ENCODE data around the gene SERPINB7.

The SERPINB7 gene

DNA sequence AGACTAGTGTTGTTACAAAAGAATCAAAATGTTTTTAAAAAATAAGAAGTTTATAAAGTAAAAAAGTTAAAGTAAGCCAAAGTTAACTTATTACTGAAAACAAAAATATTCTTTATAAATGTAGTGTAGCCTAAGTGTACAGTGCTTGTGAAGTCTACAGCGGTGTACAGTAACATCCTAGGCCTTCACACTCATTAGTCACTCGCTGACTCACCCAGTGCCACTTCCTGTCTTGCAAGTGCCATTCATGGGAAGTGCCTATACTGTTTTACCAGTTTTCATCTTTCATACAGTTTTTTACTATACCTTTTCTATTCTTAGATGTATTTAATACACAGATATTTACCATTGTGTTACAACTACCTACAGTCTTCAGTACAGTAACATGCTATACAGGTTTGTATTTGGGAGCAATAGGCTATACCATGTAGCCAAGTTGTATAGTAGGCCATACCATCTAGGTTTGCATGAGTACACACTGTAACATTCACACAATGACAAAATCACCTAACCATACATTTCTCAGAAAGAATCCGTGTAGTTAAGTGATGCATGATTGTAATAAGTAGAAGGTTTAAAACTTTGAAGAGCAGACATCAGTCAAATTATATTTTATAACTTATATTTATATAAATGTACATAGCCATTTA lies 13.4 kb downstream of the SERPINB7 start:
- no peaks in the 10 kb centered on the region for H3K36me3 ChIP-seq (ENCODE audit: insufficient read depth, low read length)
- no peak overlapping the region for H3K4me3 ChIP-seq (ENCODE audit: low read length)
- H3K9ac ChIP-seq (ENCODE audit: low read depth, low read length), result no peak overlapping the region
- H3K27ac ChIP-seq (ENCODE audit: low read depth, low read length), result no peak overlapping the region
- no peaks in the 10 kb centered on the region for H3K27me3 ChIP-seq (ENCODE audit: insufficient read depth, low read length)
- no peaks in the 10 kb centered on the region for H3K4me1 ChIP-seq (ENCODE audit: insufficient read depth, low read length)
- WGBS, result 96% methylated on average over 2 of the region's 3 CpGs
- H3K9me3 ChIP-seq (ENCODE audit: insufficient read depth, low read depth, low read length), result no peaks in the 10 kb centered on the region

DNA sequence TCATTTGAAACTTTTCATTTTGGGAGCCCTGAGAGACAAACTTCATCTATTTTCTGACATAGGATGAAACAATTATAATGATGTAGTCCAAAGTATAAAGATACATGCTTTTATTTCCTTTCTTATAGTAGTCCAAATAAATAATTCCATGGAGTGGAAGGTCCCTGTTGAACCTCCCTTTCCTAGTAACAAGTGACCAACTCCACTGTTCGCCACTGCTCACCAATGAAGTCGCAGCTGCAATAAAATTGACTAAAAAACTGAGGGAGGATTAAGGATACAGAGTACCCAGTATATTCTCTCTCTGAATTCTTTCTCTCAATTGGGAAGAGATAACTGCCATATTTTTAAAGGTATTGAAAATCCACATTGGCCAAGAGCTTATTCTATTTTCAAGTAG lies 14.1 kb downstream of the SERPINB7 start:
- no peaks in the 10 kb centered on the region for H3K27me3 ChIP-seq (ENCODE audit: insufficient read depth, low read length)
- H3K4me3 ChIP-seq (ENCODE audit: low read length), result no peak overlapping the region
- no peaks in the 10 kb centered on the region for H3K9me3 ChIP-seq (ENCODE audit: insufficient read depth, low read depth, low read length)
- no peaks in the 10 kb centered on the region for H3K36me3 ChIP-seq (ENCODE audit: insufficient read depth, low read length)
- WGBS, result no CpG with 5 or more reads among the region's 2 CpGs
- no peak overlapping the region for H3K9ac ChIP-seq (ENCODE audit: low read depth, low read length)
- H3K27ac ChIP-seq (ENCODE audit: low read depth, low read length), result no peak overlapping the region
- H3K4me1 ChIP-seq (ENCODE audit: insufficient read depth, low read length), result no peaks in the 10 kb centered on the region

DNA sequence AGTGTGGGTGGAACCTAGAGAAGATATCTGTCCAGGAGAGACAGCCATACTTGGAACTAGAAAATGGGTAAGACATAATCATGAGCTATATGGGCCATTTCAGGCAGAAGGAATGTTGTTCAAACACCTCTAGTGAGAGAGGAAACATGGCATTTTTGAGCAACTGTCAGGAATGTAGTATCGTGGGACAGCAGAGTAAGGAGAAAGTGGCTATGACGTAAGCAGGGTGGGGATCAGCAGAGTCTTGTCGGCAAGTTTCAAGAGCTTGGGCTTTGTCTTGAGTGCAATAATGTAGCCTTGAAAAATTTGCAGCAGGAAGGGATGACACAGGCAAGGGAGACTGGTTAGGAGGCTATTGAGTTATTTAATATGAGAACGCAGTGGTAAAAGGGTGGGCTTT lies 20.4 kb downstream of the SERPINB7 start:
- no peak overlapping the region for H3K4me3 ChIP-seq (ENCODE audit: low read length)
- 95% methylated on average over 4 of the region's 4 CpGs for WGBS
- no peak overlapping the region for H3K9ac ChIP-seq (ENCODE audit: low read depth, low read length)
- H3K27me3 ChIP-seq (ENCODE audit: insufficient read depth, low read length), result no peaks in the 10 kb centered on the region
- no peaks in the 10 kb centered on the region for H3K4me1 ChIP-seq (ENCODE audit: insufficient read depth, low read length)
- H3K9me3 ChIP-seq (ENCODE audit: insufficient read depth, low read depth, low read length), result no peaks in the 10 kb centered on the region
- no peak overlapping the region for H3K27ac ChIP-seq (ENCODE audit: low read depth, low read length)
- no peaks in the 10 kb centered on the region for H3K36me3 ChIP-seq (ENCODE audit: insufficient read depth, low read length)

GRCh38 chr18:63799189-63799588 lies 24.0 kb downstream of the SERPINB7 start:
- no peaks in the 10 kb centered on the region for H3K4me1 ChIP-seq (ENCODE audit: insufficient read depth, low read length)
- H3K4me3 ChIP-seq (ENCODE audit: low read length), result no peak overlapping the region
- H3K9ac ChIP-seq (ENCODE audit: low read depth, low read length), result no peak overlapping the region
- no peaks in the 10 kb centered on the region for H3K9me3 ChIP-seq (ENCODE audit: insufficient read depth, low read depth, low read length)
- H3K27ac ChIP-seq (ENCODE audit: low read depth, low read length), result no peak overlapping the region
- H3K36me3 ChIP-seq (ENCODE audit: insufficient read depth, low read length), result no peaks in the 10 kb centered on the region
- no peaks in the 10 kb centered on the region for H3K27me3 ChIP-seq (ENCODE audit: insufficient read depth, low read length)

DNA sequence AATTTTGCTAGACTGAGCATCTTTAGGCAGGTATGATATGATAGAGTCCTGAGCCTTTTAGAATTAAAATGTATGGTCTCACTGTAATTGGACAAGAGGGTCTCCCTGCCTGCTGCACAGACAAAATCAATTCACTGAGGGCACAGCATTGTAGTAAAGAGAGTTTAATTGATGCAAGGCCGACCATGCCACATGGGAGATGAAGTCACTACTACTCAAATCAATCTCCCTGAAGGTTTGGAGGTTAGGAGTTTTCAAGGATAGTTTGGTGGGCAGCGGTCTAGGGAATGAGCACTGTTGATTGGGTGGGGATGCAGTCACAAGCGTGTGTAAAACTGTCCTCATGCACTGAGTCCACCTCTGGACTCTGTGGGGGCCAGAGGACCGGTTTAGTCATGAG lies 26.1 kb downstream of the SERPINB7 start:
- no peaks in the 10 kb centered on the region for H3K9me3 ChIP-seq (ENCODE audit: insufficient read depth, low read depth, low read length)
- no peaks in the 10 kb centered on the region for H3K36me3 ChIP-seq (ENCODE audit: insufficient read depth, low read length)
- H3K9ac ChIP-seq (ENCODE audit: low read depth, low read length), result no peak overlapping the region
- no peak overlapping the region for H3K4me3 ChIP-seq (ENCODE audit: low read length)
- 90% methylated on average over 4 of the region's 4 CpGs for WGBS
- H3K27me3 ChIP-seq (ENCODE audit: insufficient read depth, low read length), result no peaks in the 10 kb centered on the region
- no peak overlapping the region for H3K27ac ChIP-seq (ENCODE audit: low read depth, low read length)
- H3K4me1 ChIP-seq (ENCODE audit: insufficient read depth, low read length), result no peaks in the 10 kb centered on the region

- WGBS, result 89% methylated on average over 3 of the region's 4 CpGs
- Histone ChIP-seq H3K27me3 (ENCODE audit: insufficient read depth, low read length) (no peaks in the 10 kb centered on the region), H3K9ac (ENCODE audit: low read depth, low read length) (no peak overlapping the region), H3K4me3 (ENCODE audit: low read length) (no peak overlapping the region), H3K9me3 (ENCODE audit: insufficient read depth, low read depth, low read length) (no peaks in the 10 kb centered on the region), H3K36me3 (ENCODE audit: insufficient read depth, low read length) (no peaks in the 10 kb centered on the region), H3K27ac (ENCODE audit: low read depth, low read length) (no peak overlapping the region), H3K4me1 (ENCODE audit: insufficient read depth, low read length) (no peaks in the 10 kb centered on the region)
Measured at GRCh38 chr18:63808125-63808524, 32.9 kb downstream of the SERPINB7 start.

GRCh38 chr18:63817441-63818051 lies 42.3 kb downstream of the SERPINB7 start:
- H3K9ac ChIP-seq (ENCODE audit: low read depth, low read length), result no peak overlapping the region
- WGBS, result 100% methylated on average over 1 of the region's 1 CpG
- no peaks in the 10 kb centered on the region for H3K27me3 ChIP-seq (ENCODE audit: insufficient read depth, low read length)
- no peaks in the 10 kb centered on the region for H3K4me1 ChIP-seq (ENCODE audit: insufficient read depth, low read length)
- no peak overlapping the region for H3K27ac ChIP-seq (ENCODE audit: low read depth, low read length)
- no peak overlapping the region for H3K4me3 ChIP-seq (ENCODE audit: low read length)
- no peaks in the 10 kb centered on the region for H3K36me3 ChIP-seq (ENCODE audit: insufficient read depth, low read length)
- no peaks in the 10 kb centered on the region for H3K9me3 ChIP-seq (ENCODE audit: insufficient read depth, low read depth, low read length)

DNA sequence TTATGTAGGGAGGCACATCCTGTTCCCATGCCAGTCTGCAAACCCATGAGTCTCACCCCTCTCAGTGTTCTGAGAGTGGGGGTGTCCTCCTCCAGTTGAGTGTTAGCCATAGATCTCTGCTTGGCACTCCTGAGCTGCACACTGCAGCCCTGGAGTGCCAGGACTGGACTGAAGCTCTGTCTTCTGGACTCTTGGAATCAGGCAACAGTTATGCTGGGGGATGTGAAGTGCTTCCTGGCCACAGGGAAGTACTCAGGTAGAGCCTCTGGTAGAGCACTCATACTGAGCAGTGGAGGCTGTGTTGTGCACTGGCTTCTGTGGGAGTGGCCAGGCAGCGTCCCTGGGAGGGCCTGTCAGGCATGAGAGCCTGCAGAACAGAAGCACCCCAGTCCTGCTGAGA lies 43.0 kb downstream of the SERPINB7 start:
- WGBS, result 92% methylated on average over 1 of the region's 1 CpG
- H3K27me3 ChIP-seq (ENCODE audit: insufficient read depth, low read length), result no peaks in the 10 kb centered on the region
- H3K27ac ChIP-seq (ENCODE audit: low read depth, low read length), result no peak overlapping the region
- H3K9ac ChIP-seq (ENCODE audit: low read depth, low read length), result no peak overlapping the region
- no peaks in the 10 kb centered on the region for H3K36me3 ChIP-seq (ENCODE audit: insufficient read depth, low read length)
- no peak overlapping the region for H3K4me3 ChIP-seq (ENCODE audit: low read length)
- no peaks in the 10 kb centered on the region for H3K9me3 ChIP-seq (ENCODE audit: insufficient read depth, low read depth, low read length)
- H3K4me1 ChIP-seq (ENCODE audit: insufficient read depth, low read length), result no peaks in the 10 kb centered on the region

- Histone ChIP-seq H3K27ac (ENCODE audit: low read depth, low read length) (no peak overlapping the region), H3K9me3 (ENCODE audit: insufficient read depth, low read depth, low read length) (no peaks in the 10 kb centered on the region), H3K4me1 (ENCODE audit: insufficient read depth, low read length) (no peaks in the 10 kb centered on the region), H3K9ac (ENCODE audit: low read depth, low read length) (no peak overlapping the region), H3K36me3 (ENCODE audit: insufficient read depth, low read length) (no peaks in the 10 kb centered on the region), H3K27me3 (ENCODE audit: insufficient read depth, low read length) (no peaks in the 10 kb centered on the region), H3K4me3 (ENCODE audit: low read length) (no peak overlapping the region)
- WGBS, result 91% methylated on average over 2 of the region's 2 CpGs
Measured at GRCh38 chr18:63819786-63820185, 44.6 kb downstream of the SERPINB7 start.

- Histone ChIP-seq H3K36me3 (ENCODE audit: insufficient read depth, low read length) (no peaks in the 10 kb centered on the region), H3K4me3 (ENCODE audit: low read length) (no peak overlapping the region), H3K27me3 (ENCODE audit: insufficient read depth, low read length) (no peaks in the 10 kb centered on the region), H3K9ac (ENCODE audit: low read depth, low read length) (no peak overlapping the region), H3K9me3 (ENCODE audit: insufficient read depth, low read depth, low read length) (no peaks in the 10 kb centered on the region), H3K27ac (ENCODE audit: low read depth, low read length) (no peak overlapping the region), H3K4me1 (ENCODE audit: insufficient read depth, low read length) (no peaks in the 10 kb centered on the region)
- WGBS, result 73% methylated on average over 3 of the region's 3 CpGs
Measured at GRCh38 chr18:63820694-63821093, 45.5 kb downstream of the SERPINB7 start.

DNA sequence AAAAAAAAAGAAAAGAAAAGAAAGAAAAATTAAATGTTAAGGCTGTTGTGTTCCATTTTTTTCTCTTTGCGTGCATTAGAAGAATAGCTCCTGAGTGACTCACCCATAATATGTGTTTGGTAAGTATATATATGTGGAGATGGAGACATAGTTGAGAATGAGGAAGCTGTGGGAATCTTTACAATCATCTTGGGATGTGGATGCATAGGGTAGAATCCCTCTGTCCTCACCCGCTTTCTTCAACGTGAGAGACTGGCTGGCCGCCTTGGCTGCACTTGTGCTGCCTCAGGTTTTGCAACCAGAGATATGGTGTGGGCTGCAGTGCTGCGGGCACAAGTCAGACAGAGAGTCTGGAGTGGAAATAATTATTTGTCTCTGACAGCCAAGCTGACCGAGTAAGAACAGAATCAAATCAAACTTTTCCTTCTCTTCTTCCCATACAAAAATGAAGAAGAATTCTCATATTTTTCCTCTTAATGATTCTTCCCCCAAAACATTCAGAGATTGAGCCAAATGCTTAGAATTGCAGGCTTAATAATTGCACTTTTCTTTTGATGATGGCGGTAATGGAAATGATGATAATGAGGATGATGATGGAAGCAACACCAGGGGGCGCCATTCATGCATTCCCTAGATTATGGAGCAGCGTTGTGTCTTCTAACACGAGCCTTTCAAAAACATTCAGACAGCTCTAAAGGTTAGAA lies 48.5 kb downstream of the SERPINB7 start:
- H3K4me3 ChIP-seq (ENCODE audit: low read length), result no peak overlapping the region
- no peaks in the 10 kb centered on the region for H3K36me3 ChIP-seq (ENCODE audit: insufficient read depth, low read length)
- WGBS, result 75% methylated on average over 10 of the region's 10 CpGs
- H3K9me3 ChIP-seq (ENCODE audit: insufficient read depth, low read depth, low read length), result no peaks in the 10 kb centered on the region
- H3K9ac ChIP-seq (ENCODE audit: low read depth, low read length), result no peak overlapping the region
- no peak overlapping the region for H3K27ac ChIP-seq (ENCODE audit: low read depth, low read length)
- H3K27me3 ChIP-seq (ENCODE audit: insufficient read depth, low read length), result no peaks in the 10 kb centered on the region
- H3K4me1 ChIP-seq (ENCODE audit: insufficient read depth, low read length), result 0 out of 2 replicates have a peak, but pooled peaks cover 5% of the 10 kb centered on the region

Measured in HUES64 (cell line).